ENCODE measurements around the gene MALT1. TPM values are rescaled to one million over a fixed set of nuclear protein-coding genes. Genes with fewer than 3 reads are reported as not detected.
A peak's percentile ranks its signal among the peaks of the same experiment; 100 is the strongest.

The MALT1 gene
- total RNA-seq, 4 donors from 2014 or later: 17.7 to 26.0 (median 19.3) TPM

DNA sequence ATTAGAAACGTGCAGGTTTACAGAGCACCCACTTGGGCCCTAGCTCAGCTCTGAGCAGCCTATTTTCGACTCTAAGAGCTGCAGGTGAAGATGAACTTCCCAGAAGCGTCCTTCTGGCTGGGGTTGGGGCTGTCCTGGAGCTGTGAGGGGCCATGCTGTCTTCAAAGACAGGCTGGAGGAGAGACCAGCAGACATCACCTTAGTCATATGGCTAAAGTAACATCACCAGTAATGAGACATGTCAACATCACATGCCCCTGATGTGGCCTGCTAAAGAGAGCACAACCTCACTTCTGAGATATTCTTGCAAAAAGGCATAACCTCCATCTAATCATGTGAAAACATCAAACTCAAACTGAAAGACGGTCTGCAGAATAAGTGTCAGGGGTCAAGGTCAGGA, 106.2 kb downstream of the MALT1 start:
- H3K27me3 ChIP-seq: no peaks in the 10 kb centered on the region
- 87 to 91% methylated on average over 4 of the region's 4 CpGs for WGBS, 2 donors
- TF ChIP-seq POLR2A (IDR thresholded peaks at IDR 0.05): no peak
- no peak for TF ChIP-seq EP300 (IDR thresholded peaks at IDR 0.05)
- TF ChIP-seq CTCF (IDR thresholded peaks at IDR 0.05): no peak
- H3K4me3 ChIP-seq: no peak overlapping the region
- no peaks in the 10 kb centered on the region for H3K36me3 ChIP-seq
- H3K27ac ChIP-seq: no peak overlapping the region
- no peaks in the 10 kb centered on the region for H3K9me3 ChIP-seq
- no peak for DNase-seq (ENCODE audit: low spot score in 2 of 2)
- peaks cover 0 to 10% (median 0%) of the 10 kb centered on the region in 4 donors for H3K4me1 ChIP-seq

GRCh38 chr18:58779529-58779928, 108.3 kb downstream of the MALT1 start:
- no peaks in the 10 kb centered on the region for H3K27me3 ChIP-seq
- no peaks in the 10 kb centered on the region for H3K36me3 ChIP-seq
- H3K9me3 ChIP-seq: no peaks in the 10 kb centered on the region
- H3K4me3 ChIP-seq: no peak overlapping the region
- no peak overlapping the region for H3K27ac ChIP-seq
- no peak for TF ChIP-seq EP300 (IDR thresholded peaks at IDR 0.05)
- TF ChIP-seq POLR2A (IDR thresholded peaks at IDR 0.05): no peak
- TF ChIP-seq CTCF (IDR thresholded peaks at IDR 0.05): no peak
- WGBS, 2 donors: 83 to 84% methylated on average over 6 of the region's 6 CpGs
- DNase-seq (ENCODE audit: low spot score in 2 of 2): no peak
- peaks cover 0 to 17% (median 4%) of the 10 kb centered on the region in 4 donors for H3K4me1 ChIP-seq

GRCh38 chr18:58780045-58780444, 108.8 kb downstream of the MALT1 start:
- DNase-seq (ENCODE audit: low spot score in 2 of 2): no peak
- H3K27ac ChIP-seq: no peak overlapping the region
- H3K27me3 ChIP-seq: no peaks in the 10 kb centered on the region
- H3K4me3 ChIP-seq: no peak overlapping the region
- TF ChIP-seq POLR2A (IDR thresholded peaks at IDR 0.05) (no peak), EP300 (IDR thresholded peaks at IDR 0.05) (no peak), CTCF (IDR thresholded peaks at IDR 0.05) (no peak)
- WGBS, 2 donors: 87 to 88% methylated on average over 10 of the region's 10 CpGs
- H3K36me3 ChIP-seq: no peaks in the 10 kb centered on the region
- H3K9me3 ChIP-seq: no peaks in the 10 kb centered on the region
- peaks cover 0 to 22% (median 9%) of the 10 kb centered on the region in 4 donors for H3K4me1 ChIP-seq

- WGBS, 2 donors: 14 to 20% methylated on average over 10 of the region's 10 CpGs
- Histone ChIP-seq H3K36me3 (no peaks in the 10 kb centered on the region), H3K4me1 (peaks cover 0 to 32% (median 15%) of the 10 kb centered on the region in 4 donors), H3K27ac (no peak overlapping the region), H3K27me3 (no peaks in the 10 kb centered on the region), H3K4me3 (no peak overlapping the region), H3K9me3 (no peaks in the 10 kb centered on the region)
- DNase-seq (ENCODE audit: low spot score in 2 of 2): peak; percentile 71 to 89
- TF ChIP-seq POLR2A (IDR thresholded peaks at IDR 0.05) (no peak), CTCF (IDR thresholded peaks at IDR 0.05) (peak; percentile 80 to 96 (median 84)), EP300 (IDR thresholded peaks at IDR 0.05) (peak in 1 of 2 donors; percentile 42)
Observed at GRCh38 chr18:58781627-58782194, 110.4 kb downstream of the MALT1 start.

GRCh38 chr18:58784601-58785137, 113.4 kb downstream of the MALT1 start:
- H3K4me3 ChIP-seq: no peak overlapping the region
- H3K36me3 ChIP-seq: no peaks in the 10 kb centered on the region
- peaks cover 0 to 6% (median 0%) of the 10 kb centered on the region in 4 donors for H3K9me3 ChIP-seq
- DNase-seq (ENCODE audit: low spot score in 2 of 2): no peak
- no peak for TF ChIP-seq CTCF (IDR thresholded peaks at IDR 0.05)
- no peak for TF ChIP-seq EP300 (IDR thresholded peaks at IDR 0.05)
- no peak for TF ChIP-seq POLR2A (IDR thresholded peaks at IDR 0.05)
- no peaks in the 10 kb centered on the region for H3K27me3 ChIP-seq
- 40 to 45% methylated on average over 14 to 15 of the region's 15 CpGs for WGBS, 2 donors
- H3K27ac ChIP-seq: peak overlapping the region in 3 of 4 donors; percentile 7 to 60 (median 57)
- H3K4me1 ChIP-seq: peaks cover 0 to 48% (median 18%) of the 10 kb centered on the region in 4 donors
